ENCODE measurements around the gene IZUMO1R. TPM values are rescaled to one million over a fixed set of nuclear protein-coding genes. Genes with fewer than 3 reads are reported as not detected.

IZUMO1R gene
- total RNA-seq, 1 experiment from 2014 or later = not detected

DNA sequence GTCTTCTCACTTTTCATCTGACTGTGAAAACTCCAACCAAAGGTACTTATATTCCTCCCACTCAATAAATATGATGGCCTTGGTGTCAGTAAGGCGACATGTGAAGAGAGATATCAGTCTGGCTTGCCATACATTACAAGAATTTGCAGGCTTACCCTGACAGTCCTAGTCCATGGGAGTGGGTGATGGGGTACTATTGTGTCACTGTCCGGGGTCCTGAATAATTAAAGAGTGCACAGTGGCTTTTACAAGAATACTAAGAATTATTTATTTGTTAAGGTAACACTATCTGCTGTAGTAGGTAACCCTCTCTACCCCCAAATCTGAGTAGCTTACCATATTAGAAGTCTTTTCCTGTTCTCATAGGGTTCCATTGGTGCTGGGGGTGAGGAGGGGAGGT lies 23.1 kb upstream of the IZUMO1R start:
- in situ Hi-C loops (cut with HindIII; ENCODE audit: low pct_unique_long_range_greater_than_20kb, low sequenced_read_pairs) (no loop called here), intact Hi-C loops (cut with micrococcal nuclease; ENCODE audit: unreplicated experiment) (no loop called here)
- POLR2A ChIA-PET = no interaction called here
- TF ChIP-seq, protein P1, sequence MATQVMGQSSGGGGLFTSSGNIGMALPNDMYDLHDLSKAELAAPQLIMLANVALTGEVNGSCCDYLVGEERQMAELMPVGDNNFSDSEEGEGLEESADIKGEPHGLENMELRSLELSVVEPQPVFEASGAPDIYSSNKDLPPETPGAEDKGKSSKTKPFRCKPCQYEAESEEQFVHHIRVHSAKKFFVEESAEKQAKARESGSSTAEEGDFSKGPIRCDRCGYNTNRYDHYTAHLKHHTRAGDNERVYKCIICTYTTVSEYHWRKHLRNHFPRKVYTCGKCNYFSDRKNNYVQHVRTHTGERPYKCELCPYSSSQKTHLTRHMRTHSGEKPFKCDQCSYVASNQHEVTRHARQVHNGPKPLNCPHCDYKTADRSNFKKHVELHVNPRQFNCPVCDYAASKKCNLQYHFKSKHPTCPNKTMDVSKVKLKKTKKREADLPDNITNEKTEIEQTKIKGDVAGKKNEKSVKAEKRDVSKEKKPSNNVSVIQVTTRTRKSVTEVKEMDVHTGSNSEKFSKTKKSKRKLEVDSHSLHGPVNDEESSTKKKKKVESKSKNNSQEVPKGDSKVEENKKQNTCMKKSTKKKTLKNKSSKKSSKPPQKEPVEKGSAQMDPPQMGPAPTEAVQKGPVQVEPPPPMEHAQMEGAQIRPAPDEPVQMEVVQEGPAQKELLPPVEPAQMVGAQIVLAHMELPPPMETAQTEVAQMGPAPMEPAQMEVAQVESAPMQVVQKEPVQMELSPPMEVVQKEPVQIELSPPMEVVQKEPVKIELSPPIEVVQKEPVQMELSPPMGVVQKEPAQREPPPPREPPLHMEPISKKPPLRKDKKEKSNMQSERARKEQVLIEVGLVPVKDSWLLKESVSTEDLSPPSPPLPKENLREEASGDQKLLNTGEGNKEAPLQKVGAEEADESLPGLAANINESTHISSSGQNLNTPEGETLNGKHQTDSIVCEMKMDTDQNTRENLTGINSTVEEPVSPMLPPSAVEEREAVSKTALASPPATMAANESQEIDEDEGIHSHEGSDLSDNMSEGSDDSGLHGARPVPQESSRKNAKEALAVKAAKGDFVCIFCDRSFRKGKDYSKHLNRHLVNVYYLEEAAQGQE (IDR thresholded peaks at IDR 0.05; ENCODE audit: insufficient read depth in 1 of 2, low read depth in 2 of 2, low read length in 1 of 2) = peak in 1 of 2 experiments; percentile 59; a peak in 2 of 4 replicates
- TF ChIP-seq POLR2AphosphoS5 (IDR thresholded peaks at IDR 0.05; ENCODE audit: low read depth, low read length) = no peak
- Histone ChIP-seq H3K4me1 (ENCODE audit: control insufficient read depth, insufficient read depth, low read length) (no peaks in the 10 kb centered on the region), H3K9me3 (ENCODE audit: control insufficient read depth, insufficient read depth, low read depth, low read length) (no peaks in the 10 kb centered on the region), H3K36me3 (ENCODE audit: control insufficient read depth, insufficient read depth, low read length) (no peaks in the 10 kb centered on the region), H3K27ac (ENCODE audit: low read length) (no peak overlapping the region), H3K27me3 (ENCODE audit: control insufficient read depth, insufficient read depth, low read length) (0 out of 2 replicates have a peak, but pooled peaks cover 3% of the 10 kb centered on the region), H3K4me3 (ENCODE audit: low read depth in 2 of 2, low read length in 2 of 2) (no peak overlapping the region)
- DNase-seq (ENCODE audit: low read depth, low spot score) (no peak), ATAC-seq (no peak)
- no TSS peak for BruUV-seq (replicated peaks)
- CTCF ChIA-PET = no interaction called here

DNA sequence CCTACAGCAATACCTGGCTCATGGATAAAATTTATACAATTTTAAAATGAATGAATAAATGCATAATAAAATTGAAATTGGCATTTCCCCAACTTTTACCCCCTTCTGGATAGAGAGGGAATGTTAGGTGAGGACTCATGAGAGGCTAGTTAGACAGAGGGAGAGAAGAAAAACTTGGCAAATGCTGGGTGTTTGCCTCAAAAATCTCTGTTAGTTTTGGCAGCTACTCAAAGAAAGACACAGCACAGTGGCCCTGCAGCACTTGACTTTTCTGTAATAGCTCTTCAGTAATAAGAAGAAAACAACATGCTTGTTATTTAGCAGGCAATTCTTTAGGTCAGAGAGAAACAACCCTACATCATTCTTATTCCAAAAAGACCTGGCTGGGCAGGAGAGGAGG lies 20.7 kb upstream of the IZUMO1R start:
- Histone ChIP-seq H3K9me3 (ENCODE audit: control insufficient read depth, insufficient read depth, low read depth, low read length) (no peaks in the 10 kb centered on the region), H3K36me3 (ENCODE audit: control insufficient read depth, insufficient read depth, low read length) (no peaks in the 10 kb centered on the region), H3K4me3 (ENCODE audit: low read depth in 2 of 2, low read length in 2 of 2) (no peak overlapping the region), H3K4me1 (ENCODE audit: control insufficient read depth, insufficient read depth, low read length) (no peaks in the 10 kb centered on the region), H3K27me3 (ENCODE audit: control insufficient read depth, insufficient read depth, low read length) (0 out of 2 replicates have a peak, but pooled peaks cover 3% of the 10 kb centered on the region), H3K27ac (ENCODE audit: low read length) (no peak overlapping the region)
- BruUV-seq (replicated peaks) = no TSS peak
- TF ChIP-seq, protein P1 (IDR thresholded peaks at IDR 0.05; ENCODE audit: insufficient read depth in 1 of 2, low read depth in 2 of 2, low read length in 1 of 2) = no peak
- TF ChIP-seq TCF7L2 (IDR thresholded peaks at IDR 0.05; ENCODE audit: low read depth, low read length) = no peak
- TF ChIP-seq POLR2AphosphoS5 (IDR thresholded peaks at IDR 0.05; ENCODE audit: low read depth, low read length) = no peak
- no peak for TF ChIP-seq SIN3A (IDR thresholded peaks at IDR 0.05; ENCODE audit: borderline replicate concordance, insufficient read depth, low read depth, low read length)
- TF ChIP-seq, protein P2, sequence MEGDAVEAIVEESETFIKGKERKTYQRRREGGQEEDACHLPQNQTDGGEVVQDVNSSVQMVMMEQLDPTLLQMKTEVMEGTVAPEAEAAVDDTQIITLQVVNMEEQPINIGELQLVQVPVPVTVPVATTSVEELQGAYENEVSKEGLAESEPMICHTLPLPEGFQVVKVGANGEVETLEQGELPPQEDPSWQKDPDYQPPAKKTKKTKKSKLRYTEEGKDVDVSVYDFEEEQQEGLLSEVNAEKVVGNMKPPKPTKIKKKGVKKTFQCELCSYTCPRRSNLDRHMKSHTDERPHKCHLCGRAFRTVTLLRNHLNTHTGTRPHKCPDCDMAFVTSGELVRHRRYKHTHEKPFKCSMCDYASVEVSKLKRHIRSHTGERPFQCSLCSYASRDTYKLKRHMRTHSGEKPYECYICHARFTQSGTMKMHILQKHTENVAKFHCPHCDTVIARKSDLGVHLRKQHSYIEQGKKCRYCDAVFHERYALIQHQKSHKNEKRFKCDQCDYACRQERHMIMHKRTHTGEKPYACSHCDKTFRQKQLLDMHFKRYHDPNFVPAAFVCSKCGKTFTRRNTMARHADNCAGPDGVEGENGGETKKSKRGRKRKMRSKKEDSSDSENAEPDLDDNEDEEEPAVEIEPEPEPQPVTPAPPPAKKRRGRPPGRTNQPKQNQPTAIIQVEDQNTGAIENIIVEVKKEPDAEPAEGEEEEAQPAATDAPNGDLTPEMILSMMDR (IDR thresholded peaks at IDR 0.05) = no peak
- DNase-seq (ENCODE audit: low read depth, low spot score) (no peak), ATAC-seq (no peak)
- CTCF ChIA-PET = no interaction called here
- intact Hi-C loops (cut with micrococcal nuclease; ENCODE audit: unreplicated experiment) (no loop called here), in situ Hi-C loops (cut with HindIII; ENCODE audit: low pct_unique_long_range_greater_than_20kb, low sequenced_read_pairs) (no loop called here)
- POLR2A ChIA-PET = no interaction called here

Data from Panc1 (cell line).